HEK293 (cell line): Measurements from ENCODE around the gene PARP8.

ENCODE experiments used
- HIC1 ChIP-seq: fragments of 450-650 bp; formaldehyde crosslinking; IDR thresholded peaks from 2 replicates; pipeline ENCODE4 v1.5.1; 2016; ENCODE audit warnings: missing biosample characterization, missing genetic modification characterization
- KLF1 ChIP-seq: fragments of 450-650 bp; formaldehyde crosslinking; IDR thresholded peaks from 2 replicates; pipeline ENCODE4 v1.5.1; 2016; ENCODE audit warnings: missing biosample characterization, missing genetic modification characterization
- MYNN ChIP-seq: fragments of 450-650 bp; formaldehyde crosslinking; IDR thresholded peaks from 2 replicates; pipeline ENCODE4 v1.5.1; 2016; ENCODE audit warnings: missing biosample characterization, missing genetic modification characterization, borderline replicate concordance
- PBX3 ChIP-seq: sonication (generic); formaldehyde crosslinking; IDR thresholded peaks from 2 replicates; pipeline ENCODE4 v1.8.1; 2022; ENCODE audit warnings: mild to moderate bottlenecking, moderate library complexity, missing genetic modification reagents
- TCF7L2 ChIP-seq: IDR thresholded peaks from 2 replicates; pipeline ENCODE4 v1.6.1; 2011; ENCODE audit warnings: low read depth, mild to moderate bottlenecking, inconsistent platforms, low read length, moderate library complexity, borderline replicate concordance
- ZBTB7A ChIP-seq: fragments of 450-650 bp; formaldehyde crosslinking; IDR thresholded peaks from 2 replicates; pipeline ENCODE4 v1.5.1; 2016; ENCODE audit warnings: low read depth, missing biosample characterization, missing genetic modification characterization
- ZNF121 ChIP-seq: fragments of 450-650 bp; formaldehyde crosslinking; IDR thresholded peaks from 2 replicates; pipeline ENCODE4 v1.5.1; 2016; ENCODE audit warnings: missing biosample characterization, missing genetic modification characterization
- ZNF174 ChIP-seq: fragments of 450-650 bp; formaldehyde crosslinking; IDR thresholded peaks from 2 replicates; pipeline ENCODE4 v1.5.0; 2017; ENCODE audit warnings: missing biosample characterization, mild to moderate bottlenecking, missing genetic modification characterization
- ZNF23 ChIP-seq: fragments of 450-650 bp; formaldehyde crosslinking; IDR thresholded peaks from 2 replicates; pipeline ENCODE4 v1.5.1; 2016; ENCODE audit warnings: missing biosample characterization, missing genetic modification characterization, borderline replicate concordance
- ZNF280D ChIP-seq: fragments of 450-650 bp; formaldehyde crosslinking; IDR thresholded peaks from 2 replicates; pipeline ENCODE4 v1.5.1; 2016; ENCODE audit warnings: missing biosample characterization, missing genetic modification characterization
- ZNF585B ChIP-seq: fragments of 450-650 bp; formaldehyde crosslinking; IDR thresholded peaks from 2 replicates; pipeline ENCODE4 v1.5.1; 2016; ENCODE audit warnings: missing biosample characterization, missing genetic modification characterization
- TF ChIP-seq, protein P1 (sequence below): fragments of 450-650 bp; formaldehyde crosslinking; IDR thresholded peaks from 2 replicates; pipeline ENCODE4 v1.5.1; 2016; ENCODE audit warnings: missing biosample characterization, missing genetic modification characterization
- TF ChIP-seq, protein P2 (sequence below): fragments of 450-650 bp; formaldehyde crosslinking; IDR thresholded peaks from 2 replicates; pipeline ENCODE4 v1.5.1; 2016; ENCODE audit warnings: missing biosample characterization, missing genetic modification characterization
- TF ChIP-seq, protein P3 (sequence below): fragments of 450-650 bp; formaldehyde crosslinking; IDR thresholded peaks from 2 replicates; pipeline ENCODE4 v1.5.1; 2016; ENCODE audit warnings: missing biosample characterization, missing genetic modification characterization

- TF ChIP-seq PBX3 (CRISPR knock-in tag) (no peak), TCF7L2 (no peak), ZBTB7A (no peak), ZNF23 (tag by site-specific recombination) (no peak), MYNN (tag by site-specific recombination) (no peak), KLF1 (tag by site-specific recombination) (no peak), HIC1 (tag by site-specific recombination) (no peak), ZNF121 (tag by site-specific recombination) (no peak), ZNF280D (tag by site-specific recombination) (no peak), ZNF174 (tag by site-specific recombination) (no peak), ZNF585B (tag by site-specific recombination) (no peak)
- TF ChIP-seq, protein P1, sequence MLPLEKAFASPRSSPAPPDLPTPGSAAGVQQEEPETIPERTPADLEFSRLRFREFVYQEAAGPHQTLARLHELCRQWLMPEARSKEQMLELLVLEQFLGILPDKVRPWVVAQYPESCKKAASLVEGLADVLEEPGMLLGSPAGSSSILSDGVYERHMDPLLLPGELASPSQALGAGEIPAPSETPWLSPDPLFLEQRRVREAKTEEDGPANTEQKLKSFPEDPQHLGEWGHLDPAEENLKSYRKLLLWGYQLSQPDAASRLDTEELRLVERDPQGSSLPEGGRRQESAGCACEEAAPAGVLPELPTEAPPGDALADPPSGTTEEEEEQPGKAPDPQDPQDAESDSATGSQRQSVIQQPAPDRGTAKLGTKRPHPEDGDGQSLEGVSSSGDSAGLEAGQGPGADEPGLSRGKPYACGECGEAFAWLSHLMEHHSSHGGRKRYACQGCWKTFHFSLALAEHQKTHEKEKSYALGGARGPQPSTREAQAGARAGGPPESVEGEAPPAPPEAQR (tag by site-specific recombination), result no peak
- TF ChIP-seq, protein P2, sequence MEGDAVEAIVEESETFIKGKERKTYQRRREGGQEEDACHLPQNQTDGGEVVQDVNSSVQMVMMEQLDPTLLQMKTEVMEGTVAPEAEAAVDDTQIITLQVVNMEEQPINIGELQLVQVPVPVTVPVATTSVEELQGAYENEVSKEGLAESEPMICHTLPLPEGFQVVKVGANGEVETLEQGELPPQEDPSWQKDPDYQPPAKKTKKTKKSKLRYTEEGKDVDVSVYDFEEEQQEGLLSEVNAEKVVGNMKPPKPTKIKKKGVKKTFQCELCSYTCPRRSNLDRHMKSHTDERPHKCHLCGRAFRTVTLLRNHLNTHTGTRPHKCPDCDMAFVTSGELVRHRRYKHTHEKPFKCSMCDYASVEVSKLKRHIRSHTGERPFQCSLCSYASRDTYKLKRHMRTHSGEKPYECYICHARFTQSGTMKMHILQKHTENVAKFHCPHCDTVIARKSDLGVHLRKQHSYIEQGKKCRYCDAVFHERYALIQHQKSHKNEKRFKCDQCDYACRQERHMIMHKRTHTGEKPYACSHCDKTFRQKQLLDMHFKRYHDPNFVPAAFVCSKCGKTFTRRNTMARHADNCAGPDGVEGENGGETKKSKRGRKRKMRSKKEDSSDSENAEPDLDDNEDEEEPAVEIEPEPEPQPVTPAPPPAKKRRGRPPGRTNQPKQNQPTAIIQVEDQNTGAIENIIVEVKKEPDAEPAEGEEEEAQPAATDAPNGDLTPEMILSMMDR (tag by site-specific recombination), result no peak
- TF ChIP-seq, protein P3, sequence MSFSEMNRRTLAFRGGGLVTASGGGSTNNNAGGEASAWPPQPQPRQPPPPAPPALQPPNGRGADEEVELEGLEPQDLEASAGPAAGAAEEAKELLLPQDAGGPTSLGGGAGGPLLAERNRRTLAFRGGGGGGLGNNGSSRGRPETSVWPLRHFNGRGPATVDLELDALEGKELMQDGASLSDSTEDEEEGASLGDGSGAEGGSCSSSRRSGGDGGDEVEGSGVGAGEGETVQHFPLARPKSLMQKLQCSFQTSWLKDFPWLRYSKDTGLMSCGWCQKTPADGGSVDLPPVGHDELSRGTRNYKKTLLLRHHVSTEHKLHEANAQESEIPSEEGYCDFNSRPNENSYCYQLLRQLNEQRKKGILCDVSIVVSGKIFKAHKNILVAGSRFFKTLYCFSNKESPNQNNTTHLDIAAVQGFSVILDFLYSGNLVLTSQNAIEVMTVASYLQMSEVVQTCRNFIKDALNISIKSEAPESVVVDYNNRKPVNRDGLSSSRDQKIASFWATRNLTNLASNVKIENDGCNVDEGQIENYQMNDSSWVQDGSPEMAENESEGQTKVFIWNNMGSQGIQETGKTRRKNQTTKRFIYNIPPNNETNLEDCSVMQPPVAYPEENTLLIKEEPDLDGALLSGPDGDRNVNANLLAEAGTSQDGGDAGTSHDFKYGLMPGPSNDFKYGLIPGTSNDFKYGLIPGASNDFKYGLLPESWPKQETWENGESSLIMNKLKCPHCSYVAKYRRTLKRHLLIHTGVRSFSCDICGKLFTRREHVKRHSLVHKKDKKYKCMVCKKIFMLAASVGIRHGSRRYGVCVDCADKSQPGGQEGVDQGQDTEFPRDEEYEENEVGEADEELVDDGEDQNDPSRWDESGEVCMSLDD, result no peak
Observed at GRCh38 chr5:50888751-50889150, 222.3 kb downstream of the PARP8 start.
